HFF-Myc (cell line): ENCODE data around the gene TMEM248.

ENCODE experiments used
- DNase-seq: peaks from one replicate; pipeline ENCODE4 v3.0.0-alpha.2; 2011; ENCODE audit warnings: low read depth; ENCODE audit errors: extremely low read depth
- H3K4me3 ChIP-seq: replicated peaks from 2 replicates; pipeline ENCODE4 v1.5.1; 2011; ENCODE audit warnings: low read depth, mild to moderate bottlenecking, control low read depth, low read length
- TF ChIP-seq, protein P1 (sequence below): IDR thresholded peaks from 2 replicates; pipeline ENCODE4 v1.5.1; 2012; ENCODE audit warnings: mild to moderate bottlenecking, low read depth, low read length, control low read depth; ENCODE audit errors: missing control alignments

The TMEM248 gene

DNA sequence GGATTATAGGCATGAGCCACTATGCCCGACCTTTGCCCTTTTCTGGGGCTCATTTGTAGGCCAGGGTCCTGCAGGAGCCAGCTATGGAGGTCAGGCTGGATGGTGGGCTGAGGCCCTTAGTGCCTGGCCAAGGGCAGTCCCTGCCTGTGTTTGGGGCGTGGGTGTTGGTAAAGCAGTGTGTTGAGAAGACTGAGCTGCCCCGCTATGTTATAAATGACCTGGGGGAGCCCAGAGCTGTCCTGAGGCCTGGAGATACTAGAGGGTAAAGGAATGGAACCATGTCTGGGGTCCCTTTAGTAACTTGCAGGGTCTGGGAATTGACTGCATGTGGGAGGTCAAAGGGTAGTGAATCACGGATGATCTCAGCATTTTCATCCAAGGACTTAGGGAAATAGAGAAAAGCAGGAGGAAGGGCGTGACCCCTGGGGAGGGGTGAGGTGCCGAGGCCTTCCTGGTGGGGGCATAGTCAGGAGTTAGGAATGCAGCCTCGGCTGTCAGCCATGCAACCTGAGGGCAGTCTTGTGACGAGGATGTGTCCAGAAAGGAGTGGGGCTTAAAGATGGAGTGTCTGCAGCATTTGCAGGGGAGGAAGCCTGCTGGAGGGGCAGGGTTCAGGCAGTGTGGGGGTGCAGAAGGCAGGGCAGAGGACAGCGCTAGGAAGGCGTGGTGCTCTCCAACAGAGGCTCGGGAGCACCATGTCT lies 31.5 kb downstream of the TMEM248 start:
- no peak overlapping the region for H3K4me3 ChIP-seq
- DNase-seq = peak; percentile 85
- TF ChIP-seq, protein P1, sequence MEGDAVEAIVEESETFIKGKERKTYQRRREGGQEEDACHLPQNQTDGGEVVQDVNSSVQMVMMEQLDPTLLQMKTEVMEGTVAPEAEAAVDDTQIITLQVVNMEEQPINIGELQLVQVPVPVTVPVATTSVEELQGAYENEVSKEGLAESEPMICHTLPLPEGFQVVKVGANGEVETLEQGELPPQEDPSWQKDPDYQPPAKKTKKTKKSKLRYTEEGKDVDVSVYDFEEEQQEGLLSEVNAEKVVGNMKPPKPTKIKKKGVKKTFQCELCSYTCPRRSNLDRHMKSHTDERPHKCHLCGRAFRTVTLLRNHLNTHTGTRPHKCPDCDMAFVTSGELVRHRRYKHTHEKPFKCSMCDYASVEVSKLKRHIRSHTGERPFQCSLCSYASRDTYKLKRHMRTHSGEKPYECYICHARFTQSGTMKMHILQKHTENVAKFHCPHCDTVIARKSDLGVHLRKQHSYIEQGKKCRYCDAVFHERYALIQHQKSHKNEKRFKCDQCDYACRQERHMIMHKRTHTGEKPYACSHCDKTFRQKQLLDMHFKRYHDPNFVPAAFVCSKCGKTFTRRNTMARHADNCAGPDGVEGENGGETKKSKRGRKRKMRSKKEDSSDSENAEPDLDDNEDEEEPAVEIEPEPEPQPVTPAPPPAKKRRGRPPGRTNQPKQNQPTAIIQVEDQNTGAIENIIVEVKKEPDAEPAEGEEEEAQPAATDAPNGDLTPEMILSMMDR = no peak

DNA sequence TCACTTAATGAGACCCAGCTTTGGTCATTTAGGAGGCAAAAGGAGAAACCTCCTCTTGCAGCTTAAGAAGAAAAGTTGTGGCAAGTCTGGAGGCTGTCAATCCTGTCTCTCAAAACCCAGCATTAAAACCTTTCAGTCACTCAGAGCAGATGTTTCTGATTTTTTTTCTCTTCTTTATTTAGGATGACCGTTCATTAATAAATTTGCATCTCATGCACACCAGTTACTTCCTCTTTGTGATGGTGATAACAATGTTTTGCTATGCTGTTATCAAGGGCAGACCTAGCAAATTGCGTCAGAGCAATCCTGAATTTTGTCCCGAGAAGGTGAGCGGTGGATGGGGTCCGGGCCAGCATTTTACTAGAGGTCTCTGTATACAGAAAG lies 32.0 kb downstream of the TMEM248 start:
- no peak for DNase-seq
- TF ChIP-seq, protein P1 = no peak
- H3K4me3 ChIP-seq = no peak overlapping the region

- TF ChIP-seq, protein P1 = no peak
- no peak for DNase-seq
- H3K4me3 ChIP-seq = no peak overlapping the region
Observed at GRCh38 chr7:66957595-66958290, 36.7 kb downstream of the TMEM248 start.

- DNase-seq = no peak
- TF ChIP-seq, protein P1 = no peak
- no peak overlapping the region for H3K4me3 ChIP-seq
Observed at GRCh38 chr7:66958538-66959350, 37.7 kb downstream of the TMEM248 start.

GRCh38 chr7:66960192-66960591 lies 39.2 kb downstream of the TMEM248 start:
- TF ChIP-seq, protein P1 = no peak
- no peak for DNase-seq

GRCh38 chr7:66961096-66961495 lies 40.1 kb downstream of the TMEM248 start:
- no peak overlapping the region for H3K4me3 ChIP-seq
- no peak for DNase-seq
- TF ChIP-seq, protein P1 = no peak

More at GRCh38 chr7:66960192-66960591, 39.2 kb downstream of the TMEM248 start:
- H3K4me3 ChIP-seq = no peak overlapping the region
